HepG2 (cell line): ENCODE data around the gene TNFRSF25. TPM values are rescaled to one million over a fixed set of nuclear protein-coding genes. Genes with fewer than 3 reads are reported as not detected.

Experiments used
- ATAC-seq: fragments of 200-7000 bp; cut with Tn5 transposase; 3 replicates; pipeline ENCODE4 v1.9.1; 2020; ENCODE audit warnings: mild to moderate bottlenecking, moderate library complexity
- BruUV-seq: library from RNA; stranded (reverse); fragments of 400-500 nt; replicated peaks from 2 replicates; lab custom pipeline; 2021; lab: Mats Ljungman, UMichigan
- CTCF ChIA-PET: fragments of 300-600 bp; formaldehyde crosslinking; extraction: SDS; loops from one replicate; lab custom pipeline; 2021; ENCODE audit warnings: low total read pairs, inconsistent platforms, low intra/inter-chr PET ratio; lab: Yijun Ruan, JAX
- POLR2A ChIA-PET: fragments of 350-600 bp; sonication (Branson Sonifier 250); formaldehyde crosslinking; loops from one replicate; lab custom pipeline; 2020; ENCODE audit warnings: antibody characterized with exemption, inconsistent platforms; lab: Yijun Ruan, JAX
- DNase-seq: peaks from one replicate; pipeline ENCODE4 v3.0.0-alpha.2; 2015; ENCODE audit warnings: low spot score
- FAIRE-seq: peaks from 3 replicates; lab custom pipeline; 2011; peaks lifted over from hg19 to GRCh38; lab: Jason Lieb, UNC
- H2AFZ ChIP-seq: one replicate; pipeline ENCODE4 v1.6.1; 2011; ENCODE audit warnings: low read length, inconsistent platforms
- H3K27ac ChIP-seq: fragments of 300-600 bp; 3 replicates; pipeline ENCODE4 v1.8.0; 2011; ENCODE audit warnings: mixed run types, mild to moderate bottlenecking, mixed read lengths, low read length, inconsistent platforms; ENCODE audit not compliant: insufficient read depth; ENCODE audit errors: extremely low read length
- H3K27me3 ChIP-seq, 2 experiments: fragments of 200-600 bp in 1 of 2; 2 replicates in 1 of 2; 3 replicates in 1 of 2; pipeline versions ENCODE4 v1.6.0 to v1.8.0; 2011; ENCODE audit warnings: low read length in 2 of 2, mild to moderate bottlenecking in 2 of 2, moderate library complexity in 2 of 2, inconsistent platforms in 1 of 2; ENCODE audit not compliant: insufficient read depth in 2 of 2, control insufficient read depth in 1 of 2
- H3K36me3 ChIP-seq, 2 experiments: fragments of 200-600 bp in 1 of 2; replicated peaks in 1 of 2; 2 replicates in 1 of 2; 3 replicates in 1 of 2; pipeline versions ENCODE4 v1.5.1 to v1.8.0; 2011; ENCODE audit warnings: low read length in 2 of 2, inconsistent platforms in 1 of 2; ENCODE audit not compliant: insufficient read depth in 2 of 2, control insufficient read depth in 1 of 2
- H3K4me1 ChIP-seq: 2 replicates; pipeline ENCODE4 v1.5.1; 2012; ENCODE audit warnings: low read length, inconsistent platforms; ENCODE audit not compliant: insufficient read depth
- H3K4me2 ChIP-seq: 2 replicates; pipeline ENCODE4 v1.6.0; 2011; ENCODE audit warnings: low read depth, low read length, inconsistent platforms
- H3K4me3 ChIP-seq, 3 experiments: fragments of 200-600 bp in 1 of 3; sonication (generic), shearing (Covaris generic) in 1 of 3; replicated peaks in 1 of 3; 2 replicates each; pipeline ENCODE4 v1.5.1; 2011 to 2016; ENCODE audit warnings: low read length in 3 of 3, inconsistent platforms in 2 of 3, low read depth in 2 of 3, mild to moderate bottlenecking in 2 of 3, control low read depth in 1 of 3, mixed read lengths in 1 of 3; ENCODE audit not compliant: insufficient read depth in 1 of 3
- H3K79me2 ChIP-seq: one replicate; pipeline ENCODE4 v1.6.1; 2011; ENCODE audit warnings: low read length, inconsistent platforms; ENCODE audit not compliant: insufficient read depth
- H3K9ac ChIP-seq: 2 replicates; pipeline ENCODE4 v1.6.0; 2011; ENCODE audit warnings: mild to moderate bottlenecking, low read depth, low read length, inconsistent platforms; ENCODE audit not compliant: insufficient read depth
- H3K9me3 ChIP-seq: 2 replicates; pipeline ENCODE4 v1.5.1; 2012; ENCODE audit warnings: mild to moderate bottlenecking, low read length
- H4K20me1 ChIP-seq: 2 replicates; pipeline ENCODE4 v1.6.0; 2011; ENCODE audit warnings: inconsistent platforms, mild to moderate bottlenecking, low read length, moderate library complexity; ENCODE audit not compliant: insufficient read depth
- CHD4 ChIP-seq: fragments of 200-600 bp; sonication (generic); IDR thresholded peaks from 2 replicates; pipeline ENCODE4 v1.7.0; 2017; ENCODE audit warnings: mild to moderate bottlenecking, low read length, borderline replicate concordance
- FOSL2 ChIP-seq: sonication (generic); formaldehyde crosslinking; IDR thresholded peaks from 2 replicates; pipeline ENCODE4 v1.4.0; 2020; ENCODE audit warnings: missing genetic modification reagents
- KDM3A ChIP-seq: IDR thresholded peaks from 2 replicates; pipeline ENCODE4 v1.6.1; 2018; ENCODE audit warnings: low read depth, missing compliant biosample characterization
- NCOA1 ChIP-seq: sonication (generic); formaldehyde crosslinking; IDR thresholded peaks from 2 replicates; pipeline ENCODE4 v1.9.0; 2021; ENCODE audit warnings: missing genetic modification reagents
- PHF5A ChIP-seq: IDR thresholded peaks from one replicate; pipeline ENCODE4 v1.6.1; 2018; ENCODE audit warnings: low read depth, missing genetic modification reagents; ENCODE audit not compliant: unreplicated experiment
- POLR2G ChIP-seq: fragments of 200-400 bp; formaldehyde crosslinking; IDR thresholded peaks from 2 replicates; pipeline ENCODE4 v1.6.1; 2018; ENCODE audit warnings: mild to moderate bottlenecking, low read depth, low read length, moderate library complexity
- RBM39 ChIP-seq: fragments of 200-400 bp; formaldehyde crosslinking; IDR thresholded peaks from one replicate; pipeline ENCODE4 v1.6.1; 2018; ENCODE audit warnings: antibody characterized with exemption, mild to moderate bottlenecking, low read depth, low read length; ENCODE audit not compliant: poor library complexity, severe bottlenecking
- THAP11 ChIP-seq: IDR thresholded peaks from 2 replicates; pipeline ENCODE4 v1.6.1; 2016; ENCODE audit warnings: missing biosample characterization, missing genetic modification reagents
- YEATS4 ChIP-seq: sonication (generic); formaldehyde crosslinking; IDR thresholded peaks from 2 replicates; pipeline ENCODE4 v1.4.0; 2020; ENCODE audit warnings: missing genetic modification reagents, borderline replicate concordance
- ZNF274 ChIP-seq: sonication (generic); formaldehyde crosslinking; IDR thresholded peaks from 2 replicates; pipeline ENCODE4 v1.5.1; 2020; ENCODE audit warnings: mild to moderate bottlenecking, missing genetic modification reagents
- ZNF33A ChIP-seq: sonication (generic); formaldehyde crosslinking; IDR thresholded peaks from 2 replicates; pipeline ENCODE4 v1.5.1; 2020; ENCODE audit warnings: missing genetic modification reagents, mild to moderate bottlenecking, moderate library complexity, borderline replicate concordance
- ZNF607 ChIP-seq: sonication (generic); formaldehyde crosslinking; IDR thresholded peaks from 2 replicates; pipeline ENCODE4 v1.5.1; 2020; ENCODE audit warnings: missing genetic modification reagents, mild to moderate bottlenecking, borderline replicate concordance
- ZNF644 ChIP-seq: IDR thresholded peaks from 2 replicates; pipeline ENCODE4 v1.6.1; 2016; ENCODE audit warnings: low read depth
- ZNF777 ChIP-seq: sonication (generic); formaldehyde crosslinking; IDR thresholded peaks from 2 replicates; pipeline ENCODE4 v1.4.0; 2020; ENCODE audit warnings: missing genetic modification reagents
- ZSCAN21 ChIP-seq: sonication (generic); formaldehyde crosslinking; IDR thresholded peaks from 2 replicates; pipeline ENCODE4 v1.8.0; 2022; ENCODE audit warnings: mild to moderate bottlenecking, missing genetic modification reagents, moderate library complexity, borderline replicate concordance
- WGBS: methylation state at CpG from one replicate; pipeline ENCODE4 v1.1.6; 2017; ENCODE audit warnings: low lambda C conversion rate; 5-methylcytosine and 5-hydroxymethylcytosine counted together
- in situ Hi-C: cut with HindIII; loops from 2 replicates; pipeline ENCODE4 v1.10.0; 2017; ENCODE audit warnings: low pct_unique_long_range_greater_than_20kb; ENCODE audit not compliant: extremely low pct_ligation_motif_present
- intact Hi-C: fragments of 100-400 bp; cut with micrococcal nuclease; formaldehyde crosslinking; loops from one replicate; pipeline ENCODE4 v1.10.0; 2022; ENCODE audit not compliant: unreplicated experiment
- polyA plus RNA-seq, 8 experiments: library from polyadenylated mRNA; depleted of rRNA in 3 of 8; stranded (reverse) in 7 of 8; unstranded in 1 of 8; fragments of >200 nt; fragmentation: Illumina TruSeq in 4 of 8; extraction: Trizol in 4 of 8; gene quantifications; 2 replicates each; pipeline versions ENCODE4 v1.2.1 to v1.2.3, GENCODE V29; 2011 to 2016; ENCODE audit warnings: low read depth in 4 of 8, missing spikeins in 1 of 8, mixed read lengths in 1 of 8; ENCODE audit not compliant: insufficient read depth in 1 of 8
- total RNA-seq, 5 experiments: library from RNA; depleted of rRNA; stranded (reverse); fragments of >200 nt; fragmentation: Illumina TruSeq; extraction: Trizol; gene quantifications; 2 replicates each; pipeline ENCODE4 v1.2.3, GENCODE V29; 2016; ENCODE audit warnings: low read depth in 1 of 5
- TF ChIP-seq, protein P1 (sequence below): sonication (generic); formaldehyde crosslinking; IDR thresholded peaks from 2 replicates; pipeline ENCODE4 v1.4.0; 2020; ENCODE audit warnings: missing genetic modification reagents
- TF ChIP-seq, protein P2 (sequence below): sonication (generic); formaldehyde crosslinking; IDR thresholded peaks from 2 replicates; pipeline ENCODE4 v1.5.0; 2020; ENCODE audit warnings: missing genetic modification reagents, mild to moderate bottlenecking, borderline replicate concordance
- TF ChIP-seq, protein P3 (sequence below): sonication (generic); formaldehyde crosslinking; IDR thresholded peaks from 2 replicates; pipeline ENCODE4 v1.5.0; 2020; ENCODE audit warnings: mild to moderate bottlenecking, missing genetic modification reagents

TNFRSF25 gene
- total and polyA plus RNA-seq, 2 of the 13 experiments (the other 11 are each of a cell fraction or from before 2014, with no cell fraction given) = 1.4 to 1.5 TPM

DNA sequence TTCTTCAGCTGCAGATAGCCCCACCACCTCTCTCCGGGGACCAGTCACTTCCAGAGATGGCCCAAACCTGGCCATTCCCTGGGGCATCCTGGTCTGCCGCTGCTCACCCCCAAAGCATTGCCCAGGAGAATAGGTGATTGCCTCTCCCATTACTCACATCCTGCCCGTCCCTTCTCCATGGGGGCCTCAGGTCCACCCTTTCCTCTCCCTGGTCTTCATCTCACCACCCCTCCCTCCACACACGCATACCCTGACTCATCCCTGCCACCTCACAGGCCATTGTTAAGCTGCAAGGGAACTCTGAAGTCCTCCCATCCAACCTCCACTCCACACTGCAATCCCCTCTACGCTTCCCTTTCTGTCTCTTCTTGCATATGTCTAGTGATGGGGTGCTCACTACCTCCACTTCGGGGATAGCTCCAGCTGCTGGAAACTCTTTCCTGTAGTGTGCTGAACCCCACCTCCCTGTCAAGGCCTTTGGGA lies 25.5 kb upstream of the TNFRSF25 start, which contains the start of gene PLEKHG5 (continued):
- TF ChIP-seq CHD4 (no peak), ZNF33A (CRISPR knock-in tag) (no peak), ZNF644 (CRISPR knock-in tag) (no peak), FOSL2 (peak; percentile 76), NCOA1 (no peak)
- TF ChIP-seq, protein P1, sequence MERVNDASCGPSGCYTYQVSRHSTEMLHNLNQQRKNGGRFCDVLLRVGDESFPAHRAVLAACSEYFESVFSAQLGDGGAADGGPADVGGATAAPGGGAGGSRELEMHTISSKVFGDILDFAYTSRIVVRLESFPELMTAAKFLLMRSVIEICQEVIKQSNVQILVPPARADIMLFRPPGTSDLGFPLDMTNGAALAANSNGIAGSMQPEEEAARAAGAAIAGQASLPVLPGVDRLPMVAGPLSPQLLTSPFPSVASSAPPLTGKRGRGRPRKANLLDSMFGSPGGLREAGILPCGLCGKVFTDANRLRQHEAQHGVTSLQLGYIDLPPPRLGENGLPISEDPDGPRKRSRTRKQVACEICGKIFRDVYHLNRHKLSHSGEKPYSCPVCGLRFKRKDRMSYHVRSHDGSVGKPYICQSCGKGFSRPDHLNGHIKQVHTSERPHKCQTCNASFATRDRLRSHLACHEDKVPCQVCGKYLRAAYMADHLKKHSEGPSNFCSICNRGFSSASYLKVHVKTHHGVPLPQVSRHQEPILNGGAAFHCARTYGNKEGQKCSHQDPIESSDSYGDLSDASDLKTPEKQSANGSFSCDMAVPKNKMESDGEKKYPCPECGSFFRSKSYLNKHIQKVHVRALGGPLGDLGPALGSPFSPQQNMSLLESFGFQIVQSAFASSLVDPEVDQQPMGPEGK (CRISPR knock-in tag) = 0 out of 2 replicates have a peak, but pooled peaks have one; percentile 32

- FAIRE-seq (no peak), DNase-seq (no peak), ATAC-seq (no peak; the same call in 2 of the 3 replicates)
- peaks cover 50% of the 10 kb centered on the region for H3K4me1 ChIP-seq
- H3K27ac ChIP-seq = peak overlapping the region; percentile 59
- CTCF ChIA-PET = no interaction called here
- peak overlapping the region; percentile 88 to 99 (median 89) for H3K4me3 ChIP-seq
- intact Hi-C loops (no loop called here), in situ Hi-C loops (loop anchor here (25.0 kb wide), 1 partner anchor 721 kb away; no protein-coding TSS in a partner anchor)
- H4K20me1 ChIP-seq = no peaks in the 10 kb centered on the region
- no peak overlapping the region for H2AFZ ChIP-seq
- peak overlapping the region; percentile 76 for H3K9ac ChIP-seq
- peak overlapping the region; percentile 97 for H3K4me2 ChIP-seq
- no peaks in the 10 kb centered on the region; a peak in 1 of 5 replicates for H3K27me3 ChIP-seq
- no peaks in the 10 kb centered on the region for H3K79me2 ChIP-seq
- no TSS peak for BruUV-seq
- POLR2A ChIA-PET = interaction anchor here (1.0 to 2.9 kb wide), 6 partner anchors 9 to 156 kb away, joined by 3 to 13 read pairs (median 5); partner anchors contain the start of genes NOL9 and TAS1R1
- no peaks in the 10 kb centered on the region for H3K36me3 ChIP-seq
- WGBS = 1% methylated on average over 6 of the region's 6 CpGs
- H3K9me3 ChIP-seq = no peaks in the 10 kb centered on the region
- no peak for TF ChIP-seq PHF5A
- TF ChIP-seq ZNF274 (CRISPR knock-in tag) = no peak
- 0 out of 2 replicates have a peak, but pooled peaks have one; percentile 2 for TF ChIP-seq THAP11 (CRISPR knock-in tag)
- 0 out of 2 replicates have a peak, but pooled peaks have one; percentile 11 for TF ChIP-seq POLR2G
- TF ChIP-seq ZNF777 (CRISPR knock-in tag) = peak; percentile 18; the same call in 1 of the 2 replicates
- TF ChIP-seq, protein P2, sequence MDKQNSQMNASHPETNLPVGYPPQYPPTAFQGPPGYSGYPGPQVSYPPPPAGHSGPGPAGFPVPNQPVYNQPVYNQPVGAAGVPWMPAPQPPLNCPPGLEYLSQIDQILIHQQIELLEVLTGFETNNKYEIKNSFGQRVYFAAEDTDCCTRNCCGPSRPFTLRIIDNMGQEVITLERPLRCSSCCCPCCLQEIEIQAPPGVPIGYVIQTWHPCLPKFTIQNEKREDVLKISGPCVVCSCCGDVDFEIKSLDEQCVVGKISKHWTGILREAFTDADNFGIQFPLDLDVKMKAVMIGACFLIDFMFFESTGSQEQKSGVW = no peak
- 0 out of 2 replicates have a peak, but pooled peaks have one; percentile 19 for TF ChIP-seq ZSCAN21 (CRISPR knock-in tag)
- TF ChIP-seq, protein P3, sequence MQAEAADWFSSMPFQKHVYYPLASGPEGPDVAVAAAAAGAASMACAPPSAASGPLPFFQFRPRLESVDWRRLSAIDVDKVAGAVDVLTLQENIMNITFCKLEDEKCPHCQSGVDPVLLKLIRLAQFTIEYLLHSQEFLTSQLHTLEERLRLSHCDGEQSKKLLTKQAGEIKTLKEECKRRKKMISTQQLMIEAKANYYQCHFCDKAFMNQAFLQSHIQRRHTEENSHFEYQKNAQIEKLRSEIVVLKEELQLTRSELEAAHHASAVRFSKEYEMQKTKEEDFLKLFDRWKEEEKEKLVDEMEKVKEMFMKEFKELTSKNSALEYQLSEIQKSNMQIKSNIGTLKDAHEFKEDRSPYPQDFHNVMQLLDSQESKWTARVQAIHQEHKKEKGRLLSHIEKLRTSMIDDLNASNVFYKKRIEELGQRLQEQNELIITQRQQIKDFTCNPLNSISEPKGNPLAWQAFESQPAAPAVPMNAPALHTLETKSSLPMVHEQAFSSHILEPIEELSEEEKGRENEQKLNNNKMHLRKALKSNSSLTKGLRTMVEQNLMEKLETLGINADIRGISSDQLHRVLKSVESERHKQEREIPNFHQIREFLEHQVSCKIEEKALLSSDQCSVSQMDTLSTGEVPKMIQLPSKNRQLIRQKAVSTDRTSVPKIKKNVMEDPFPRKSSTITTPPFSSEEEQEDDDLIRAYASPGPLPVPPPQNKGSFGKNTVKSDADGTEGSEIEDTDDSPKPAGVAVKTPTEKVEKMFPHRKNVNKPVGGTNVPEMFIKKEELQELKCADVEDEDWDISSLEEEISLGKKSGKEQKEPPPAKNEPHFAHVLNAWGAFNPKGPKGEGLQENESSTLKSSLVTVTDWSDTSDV (CRISPR knock-in tag) = 0 out of 2 replicates have a peak, but pooled peaks have one; percentile 45
- 0 out of 2 replicates have a peak, but pooled peaks have one; percentile 2 for TF ChIP-seq YEATS4 (CRISPR knock-in tag)
- no peak for TF ChIP-seq RBM39
- TF ChIP-seq KDM3A = 0 out of 2 replicates have a peak, but pooled peaks have one; percentile 6
- 0 out of 2 replicates have a peak, but pooled peaks have one; percentile 2 for TF ChIP-seq ZNF607 (CRISPR knock-in tag)
Measured at GRCh38 chr1:6491081-6491449, 25.1 kb upstream of the TNFRSF25 start.
